WTC11 (cell line): Measurements from ENCODE around the gene KYNU. TPM values are rescaled to one million over a fixed set of nuclear protein-coding genes. Genes with fewer than 3 reads are reported as not detected.

Experiments
- ATAC-seq: fragments of 200-7000 bp; cut with Tn5 transposase; 2 replicates; pipeline ENCODE4 v1.10.0; 2021; ENCODE audit warnings: mild to moderate bottlenecking, moderate library complexity
- CTCF ChIA-PET: fragments of 300-600 bp; sonication (Branson Sonifier 250); formaldehyde crosslinking; loops from one replicate; lab custom pipeline; 2021; ENCODE audit warnings: antibody characterized with exemption; lab: Charles Lee
- POLR2A ChIA-PET: fragments of 350-600 bp; sonication (Branson Sonifier 250); formaldehyde crosslinking; loops from one replicate; lab custom pipeline; 2021; ENCODE audit warnings: antibody characterized with exemption; lab: Charles Lee
- DNase-seq: peaks from one replicate; pipeline ENCODE4 v3.0.0; 2021; ENCODE audit warnings: low spot score
- H3K27ac Mint-ChIP-seq: 2 replicates; pipeline ENCODE4 v1.8.0; 2021; ENCODE audit warnings: mixed read lengths
- H3K27me3 Mint-ChIP-seq: 2 replicates; pipeline ENCODE4 v1.8.0; 2021; ENCODE audit warnings: low read depth, mild to moderate bottlenecking, moderate library complexity, mixed read lengths
- H3K36me3 Mint-ChIP-seq: 2 replicates; pipeline ENCODE4 v1.8.0; 2021; ENCODE audit warnings: mixed read lengths
- H3K4me1 Mint-ChIP-seq: 2 replicates; pipeline ENCODE4 v1.8.0; 2022; ENCODE audit warnings: mixed read lengths
- H3K4me3 Mint-ChIP-seq: 2 replicates; pipeline ENCODE4 v1.8.0; 2021; ENCODE audit warnings: mild to moderate bottlenecking, moderate library complexity, mixed read lengths
- H3K9me3 Mint-ChIP-seq: 2 replicates; pipeline ENCODE4 v1.8.0; 2021; ENCODE audit warnings: mixed read lengths
- CDX4 ChIP-seq: fragments of 250-450 bp; sonication (Bioruptor Pico); IDR thresholded peaks from 2 replicates; pipeline ENCODE4 v1.9.0; 2021; ENCODE audit warnings: moderate library complexity, mild to moderate bottlenecking, inconsistent platforms, borderline replicate concordance
- CTCF ChIP-seq: fragments of 200-600 bp; IDR thresholded peaks from 2 replicates; pipeline ENCODE4 v1.8.0; 2022; ENCODE audit warnings: antibody characterized with exemption
- E2F4 ChIP-seq: sonication (generic); formaldehyde crosslinking; IDR thresholded peaks from 2 replicates; pipeline ENCODE4 v1.8.1; 2022; ENCODE audit warnings: low read depth, mild to moderate bottlenecking, moderate library complexity, missing genetic modification reagents, borderline replicate concordance
- E2F5 ChIP-seq: sonication (generic); formaldehyde crosslinking; IDR thresholded peaks from 2 replicates; pipeline ENCODE4 v1.8.1; 2022; ENCODE audit warnings: mild to moderate bottlenecking, moderate library complexity, missing genetic modification reagents
- FOXK1 ChIP-seq: sonication (generic); formaldehyde crosslinking; IDR thresholded peaks from 2 replicates; pipeline ENCODE4 v1.8.0; 2022; ENCODE audit warnings: mild to moderate bottlenecking, moderate library complexity, missing genetic modification reagents
- FOXP4 ChIP-seq: sonication (generic); formaldehyde crosslinking; IDR thresholded peaks from 2 replicates; pipeline ENCODE4 v1.8.0; 2022; ENCODE audit warnings: mild to moderate bottlenecking, missing genetic modification reagents
- HMGXB4 ChIP-seq: sonication (generic); formaldehyde crosslinking; IDR thresholded peaks from 2 replicates; pipeline ENCODE4 v1.8.1; 2023; ENCODE audit warnings: mild to moderate bottlenecking, moderate library complexity, missing genetic modification reagents
- IRF1 ChIP-seq: sonication (generic); formaldehyde crosslinking; IDR thresholded peaks from 2 replicates; pipeline ENCODE4 v1.8.0; 2023; ENCODE audit warnings: missing genetic modification reagents
- NR2C2 ChIP-seq: sonication (generic); formaldehyde crosslinking; IDR thresholded peaks from 2 replicates; pipeline ENCODE4 v1.8.0; 2022; ENCODE audit warnings: mild to moderate bottlenecking, missing genetic modification reagents
- PREB ChIP-seq: sonication (generic); formaldehyde crosslinking; IDR thresholded peaks from 2 replicates; pipeline ENCODE4 v1.8.1; 2022; ENCODE audit warnings: mild to moderate bottlenecking, missing genetic modification reagents, moderate library complexity, borderline replicate concordance
- ZBTB43 ChIP-seq: sonication (generic); formaldehyde crosslinking; IDR thresholded peaks from 2 replicates; pipeline ENCODE4 v1.8.1; 2023; ENCODE audit warnings: mild to moderate bottlenecking, missing genetic modification reagents
- ZMAT4 ChIP-seq: fragments of 250-450 bp; sonication (Bioruptor Pico); IDR thresholded peaks from 2 replicates; pipeline ENCODE4 v1.9.0; 2021; ENCODE audit warnings: mild to moderate bottlenecking
- ZNF121 ChIP-seq: sonication (generic); formaldehyde crosslinking; IDR thresholded peaks from 2 replicates; pipeline ENCODE4 v1.8.0; 2023; ENCODE audit warnings: missing genetic modification reagents
- total RNA-seq: library from RNA; stranded (reverse); gene quantifications from 3 replicates; pipeline ENCODE4 v1.2.3, GENCODE V29; 2021

Gene KYNU
- total RNA-seq, 1 experiment from 2014 or later = 0.85 TPM

GRCh38 chr2:142975239-142975638 lies 97.8 kb downstream of the KYNU start (continued):
- TF ChIP-seq E2F4 (CRISPR knock-in tag) = no peak
- TF ChIP-seq PREB (CRISPR knock-in tag) = no peak

GRCh38 chr2:142980246-142981068 lies 103.0 kb downstream of the KYNU start:
- H3K4me3 Mint-ChIP-seq = no peak overlapping the region
- peaks cover 24% of the 10 kb centered on the region for H3K4me1 Mint-ChIP-seq
- TF ChIP-seq CTCF (peak; percentile 43), HMGXB4 (no peak), ZMAT4 (CRISPR knock-in tag) (no peak), E2F5 (CRISPR knock-in tag) (no peak), CDX4 (CRISPR knock-in tag) (no peak), IRF1 (CRISPR knock-in tag) (no peak), ZBTB43 (CRISPR knock-in tag) (0 out of 2 replicates have a peak, but pooled peaks have one; percentile 53), NR2C2 (CRISPR knock-in tag) (no peak), FOXK1 (CRISPR knock-in tag) (no peak), FOXP4 (CRISPR knock-in tag) (no peak), ZNF121 (CRISPR knock-in tag) (no peak)
- TF ChIP-seq, all 79 proteins: peak for 2
- no peaks in the 10 kb centered on the region for H3K27me3 Mint-ChIP-seq
- no peak for DNase-seq
- CTCF ChIA-PET = interaction anchor here (0.7 to 1.6 kb wide), 5 partner anchors 9 to 339 kb away, joined by 3 to 5 read pairs (median 3); no protein-coding TSS in a partner anchor
- ATAC-seq = peak; percentile 34; the same call in 1 of the 2 replicates
- POLR2A ChIA-PET = no interaction called here
- H3K9me3 Mint-ChIP-seq = peaks cover 7% of the 10 kb centered on the region; the same call in 1 of the 2 replicates
- peaks cover 10% of the 10 kb centered on the region; the same call in 1 of the 2 replicates for H3K36me3 Mint-ChIP-seq
- H3K27ac Mint-ChIP-seq = no peak overlapping the region
